Measurements from ENCODE around the gene RRH.
"Not testable (repeated sequence)": the region's sequence is repeated elsewhere in the genome, so short reads cannot be mapped to it uniquely, and the experiment has no call there.

RRH gene

GRCh38 chr4:109846395-109847098 lies 18.8 kb downstream of the RRH start:
- no peak for DNase-seq (ENCODE audit: low read depth in 2 of 2)

- DNase-seq (ENCODE audit: low read depth in 2 of 2): no peak
Observed at GRCh38 chr4:109847896-109848442, 20.2 kb downstream of the RRH start, which contains the start of gene LRIT3. LRIT3 (plus strand) TSS chr4:109848107; CDS start chr4:109848202, 95 bp downstream.

GRCh38 chr4:109848501-109848900 lies 20.7 kb downstream of the RRH start:
- no peak for DNase-seq (ENCODE audit: low read depth in 2 of 2)

GRCh38 chr4:109850601-109851000 lies 22.8 kb downstream of the RRH start:
- DNase-seq (ENCODE audit: low read depth in 2 of 2): no peak

- DNase-seq (ENCODE audit: low read depth in 2 of 2): not testable (repeated sequence)
Observed at GRCh38 chr4:109859426-109860300, 31.9 kb downstream of the RRH start.

- DNase-seq (ENCODE audit: low read depth in 2 of 2): no peak
Observed at GRCh38 chr4:109861271-109861670, 33.5 kb downstream of the RRH start.

GRCh38 chr4:109861916-109862511 lies 34.2 kb downstream of the RRH start:
- DNase-seq (ENCODE audit: low read depth in 2 of 2): no peak

GRCh38 chr4:109864134-109864533 lies 36.4 kb downstream of the RRH start:
- DNase-seq (ENCODE audit: low read depth in 2 of 2): no peak

- DNase-seq (ENCODE audit: low read depth in 2 of 2): no peak
Observed at GRCh38 chr4:109870061-109870460, 42.3 kb downstream of the RRH start.

- no peak for DNase-seq (ENCODE audit: low read depth in 2 of 2)
Observed at GRCh38 chr4:109872065-109872464, 44.3 kb downstream of the RRH start.

- no peak for DNase-seq (ENCODE audit: low read depth in 2 of 2)
Observed at GRCh38 chr4:109872950-109873656, 45.3 kb downstream of the RRH start.

GRCh38 chr4:109873791-109874514 lies 46.2 kb downstream of the RRH start:
- DNase-seq (ENCODE audit: low read depth in 2 of 2): no peak

- DNase-seq (ENCODE audit: low read depth in 2 of 2): no peak
Observed at GRCh38 chr4:109875106-109875505, 47.3 kb downstream of the RRH start.

GRCh38 chr4:109875553-109875952 lies 47.8 kb downstream of the RRH start:
- not testable (repeated sequence) for DNase-seq (ENCODE audit: low read depth in 2 of 2)

- DNase-seq (ENCODE audit: low read depth in 2 of 2): no peak
Observed at GRCh38 chr4:109876634-109877265, 49.0 kb downstream of the RRH start.

GRCh38 chr4:109877400-109877799 lies 49.6 kb downstream of the RRH start:
- DNase-seq (ENCODE audit: low read depth in 2 of 2): no peak

- DNase-seq (ENCODE audit: low read depth in 2 of 2): no peak
Observed at GRCh38 chr4:109878355-109878754, 50.6 kb downstream of the RRH start.

- DNase-seq (ENCODE audit: low read depth in 2 of 2): no peak
Observed at GRCh38 chr4:109879081-109879480, 51.3 kb downstream of the RRH start.

- no peak for DNase-seq (ENCODE audit: low read depth in 2 of 2)
Observed at GRCh38 chr4:109879636-109880314, 52.0 kb downstream of the RRH start.

- DNase-seq (ENCODE audit: low read depth in 2 of 2): no peak
Observed at GRCh38 chr4:109886303-109886702, 58.5 kb downstream of the RRH start.

Data from stimulated activated CD8-positive, alpha-beta memory T cell treated with anti-CD3 and anti-CD28 coated beads, Interleukin-2, amount 100 ng/mL, for 1 hour (primary cell).